CD14-positive monocyte (primary cell): ENCODE measurements around the gene RAB11FIP4. TPM values are rescaled to one million over a fixed set of nuclear protein-coding genes. Genes with fewer than 3 reads are reported as not detected.

ENCODE experiments used
- DNase-seq, 3 donors: peaks; one replicate each; pipeline ENCODE4 v3.0.0-alpha.2; 2011 to 2022
- H2AFZ ChIP-seq: 2 replicates; pipeline ENCODE4 v1.6.0; 2012; ENCODE audit warnings: mild to moderate bottlenecking, low read depth, low read length, inconsistent platforms; ENCODE audit not compliant: insufficient read depth, poor library complexity, severe bottlenecking
- H3K27ac ChIP-seq, 2 donors: 1 replicate in 1 of 2; 2 replicates in 1 of 2; pipeline ENCODE4 v1.5.1; 2012 to 2013; ENCODE audit warnings: low read length in 2 of 2, control low read depth in 1 of 2, inconsistent platforms in 1 of 2, low read depth in 1 of 2, mild to moderate bottlenecking in 1 of 2
- H3K27me3 ChIP-seq, 2 donors: one replicate each; pipeline versions ENCODE4 v1.6.0 to v1.6.1; 2011 to 2013; ENCODE audit warnings: low read length in 2 of 2; ENCODE audit not compliant: control insufficient read depth in 2 of 2, insufficient read depth in 2 of 2
- H3K36me3 ChIP-seq, 2 donors: replicated peaks in 1 of 2; 1 replicate in 1 of 2; 2 replicates in 1 of 2; pipeline versions ENCODE4 v1.5.1 to v1.6.1; 2012 to 2013; ENCODE audit warnings: low read length in 2 of 2, control low read depth in 1 of 2, inconsistent platforms in 1 of 2, mild to moderate bottlenecking in 1 of 2; ENCODE audit not compliant: insufficient read depth in 2 of 2, control insufficient read depth in 1 of 2
- H3K4me1 ChIP-seq, 2 donors: 1 replicate in 1 of 2; 2 replicates in 1 of 2; pipeline versions ENCODE4 v1.5.1 to v1.6.1; 2012 to 2013; ENCODE audit warnings: low read length in 2 of 2, control low read depth in 1 of 2, inconsistent platforms in 1 of 2, mild to moderate bottlenecking in 1 of 2, moderate library complexity in 1 of 2; ENCODE audit not compliant: insufficient read depth in 2 of 2, control insufficient read depth in 1 of 2
- H3K4me2 ChIP-seq: replicated peaks from 2 replicates; pipeline ENCODE3; 2012; ENCODE audit warnings: low read length, moderate library complexity, mild to moderate bottlenecking; ENCODE audit not compliant: poor library complexity, severe bottlenecking; ENCODE audit errors: extremely low read depth
- H3K4me3 ChIP-seq, 3 experiments: fragments of 200-600 bp in 1 of 3; sonication (generic) in 1 of 3; replicated peaks in 1 of 3; 1 replicate in 2 of 3; 2 replicates in 1 of 3; pipeline ENCODE4 v1.5.1; 2011 to 2013; ENCODE audit warnings: low read length in 3 of 3, mild to moderate bottlenecking in 3 of 3, control low read depth in 2 of 3, low read depth in 2 of 3, inconsistent platforms in 1 of 3, moderate library complexity in 1 of 3
- H3K79me2 ChIP-seq: 2 replicates; pipeline ENCODE4 v1.6.0; 2012; ENCODE audit warnings: mild to moderate bottlenecking, control low read depth, inconsistent platforms, low read length, moderate library complexity; ENCODE audit not compliant: insufficient read depth
- H3K9ac ChIP-seq: 2 replicates; pipeline ENCODE4 v1.6.0; 2017; ENCODE audit warnings: low read length, mild to moderate bottlenecking; ENCODE audit not compliant: insufficient read depth, poor library complexity, severe bottlenecking
- H3K9me3 ChIP-seq, 2 donors: replicated peaks in 1 of 2; 1 replicate in 1 of 2; 2 replicates in 1 of 2; pipeline versions ENCODE4 v1.5.1 to v1.6.1; 2012 to 2013; ENCODE audit warnings: low read length in 2 of 2, control low read depth in 1 of 2; ENCODE audit not compliant: control insufficient read depth in 1 of 2, insufficient read depth in 1 of 2
- H4K20me1 ChIP-seq: 2 replicates; pipeline ENCODE4 v1.6.0; 2012; ENCODE audit warnings: mild to moderate bottlenecking, low read length, control low read depth, moderate library complexity; ENCODE audit not compliant: insufficient read depth
- H3K27ac Mint-ChIP-seq, 7 donors: one replicate each; pipeline ENCODE4 v1.8.0; 2020; ENCODE audit warnings: mild to moderate bottlenecking in 7 of 7, mixed read lengths in 7 of 7, moderate library complexity in 6 of 7, inconsistent platforms in 2 of 7
- H3K27me3 Mint-ChIP-seq, 3 donors: one replicate each; pipeline ENCODE4 v1.8.0; 2021 to 2022; ENCODE audit warnings: low read depth in 3 of 3, mild to moderate bottlenecking in 3 of 3, mixed read lengths in 3 of 3, moderate library complexity in 3 of 3, inconsistent platforms in 1 of 3
- H3K36me3 Mint-ChIP-seq, 2 donors: one replicate each; pipeline ENCODE4 v1.8.0; 2020; ENCODE audit warnings: mixed read lengths in 2 of 2, inconsistent platforms in 1 of 2, mild to moderate bottlenecking in 1 of 2
- H3K4me1 Mint-ChIP-seq: one replicate; pipeline ENCODE4 v1.8.0; 2020; ENCODE audit warnings: mild to moderate bottlenecking, mixed read lengths
- H3K4me3 Mint-ChIP-seq, 2 donors: one replicate each; pipeline ENCODE4 v1.8.0; 2020; ENCODE audit warnings: mild to moderate bottlenecking in 2 of 2, mixed read lengths in 2 of 2, moderate library complexity in 1 of 2
- H3K9me3 Mint-ChIP-seq, 7 donors: one replicate each; pipeline ENCODE4 v1.8.0; 2020 to 2022; ENCODE audit warnings: mixed read lengths in 7 of 7, mild to moderate bottlenecking in 6 of 7, moderate library complexity in 6 of 7, inconsistent platforms in 2 of 7
- WGBS: methylation state at CpG from one replicate; pipeline ENCODE4 v1.1.5; 2013; ENCODE audit warnings: missing lambda C conversion rate; ENCODE audit not compliant: insufficient coverage; 5-methylcytosine and 5-hydroxymethylcytosine counted together
- intact Hi-C, 2 donors: fragments of 100-400 bp; cut with micrococcal nuclease; formaldehyde crosslinking; loops; one replicate each; pipeline versions ENCODE4 v1.15.0 to v1.15.1; 2023
- polyA plus RNA-seq, 3 donors: library from polyadenylated mRNA; depleted of rRNA in 1 of 3; unstranded in 2 of 3; stranded (reverse) in 1 of 3; fragments of 300-500 nt in 2 of 3; fragments of >200 nt in 1 of 3; fragmentation: Illumina TruSeq in 2 of 3; gene quantifications; 1 replicate in 2 of 3; 2 replicates in 1 of 3; pipeline ENCODE4 v1.2.3, GENCODE V29; 2012 to 2021
- TF ChIP-seq, protein P1 (sequence below): fragments of 200-600 bp; IDR thresholded peaks from one replicate; pipeline ENCODE4 v1.8.0; 2022; ENCODE audit warnings: antibody characterized with exemption, mild to moderate bottlenecking

RAB11FIP4 gene
- polyA plus RNA-seq, 3 donors: 10.4 to 21.9 (median 16.2) TPM

DNA sequence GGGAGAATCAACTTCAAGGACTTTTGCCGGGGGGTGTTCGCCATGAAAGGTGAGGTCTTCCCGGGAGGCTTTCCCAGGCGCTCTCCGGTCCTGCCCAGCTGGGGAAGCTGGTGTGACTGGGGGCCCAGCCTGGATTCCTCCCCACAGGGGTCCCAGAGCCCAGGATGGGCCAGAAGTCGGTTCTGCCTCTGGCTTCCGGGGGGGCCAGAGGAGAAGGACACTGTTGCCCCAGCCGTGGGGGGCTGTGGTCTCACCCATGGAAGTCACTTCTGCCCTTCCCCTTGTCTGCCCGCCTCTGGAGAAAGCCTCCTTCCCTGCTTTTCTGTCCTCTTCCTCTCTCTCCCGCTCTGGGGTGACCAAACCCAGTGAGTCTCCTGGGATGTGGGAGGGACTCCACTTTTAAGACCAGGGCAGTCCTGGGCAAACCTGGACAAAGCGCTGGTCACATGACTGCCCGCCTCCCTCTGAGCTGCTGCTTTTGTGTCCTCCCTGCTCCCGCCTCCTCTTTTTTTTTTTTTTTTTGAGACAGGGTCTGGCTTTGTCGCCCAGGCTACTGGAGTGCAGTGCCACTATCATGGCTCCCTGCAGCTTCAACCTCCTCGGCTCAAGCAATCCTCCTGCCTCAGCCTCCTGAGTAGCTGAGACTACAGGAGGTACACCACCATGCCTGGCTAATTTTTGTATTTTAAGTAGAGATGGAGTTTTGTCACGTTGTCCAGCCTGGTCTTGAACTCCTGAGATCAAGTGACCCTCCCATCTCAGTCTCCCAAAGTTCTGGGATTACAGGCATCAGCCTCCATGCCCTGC is 40.6 kb downstream of the RAB11FIP4 start:
- Mint-ChIP-seq H3K27me3 (peaks cover 19 to 40% (median 28%) of the 10 kb centered on the region in 3 donors), H3K4me3 (peak overlapping the region in 1 of 2 donors; percentile 37), H3K36me3 (no peaks in the 10 kb centered on the region), H3K4me1 (peaks cover 5% of the 10 kb centered on the region), H3K9me3 (peaks cover 0 to 2% (median 0%) of the 10 kb centered on the region in 7 donors), H3K27ac (no peak overlapping the region)
- Histone ChIP-seq H3K27me3 (peaks cover 0 to 6% of the 10 kb centered on the region in 2 donors), H3K9me3 (no peaks in the 10 kb centered on the region), H4K20me1 (no peaks in the 10 kb centered on the region), H3K9ac (no peak overlapping the region), H3K4me2 (no peak overlapping the region), H3K4me1 (no peaks in the 10 kb centered on the region), H3K4me3 (no peak overlapping the region), H3K27ac (no peak overlapping the region), H2AFZ (no peak overlapping the region), H3K79me2 (no peaks in the 10 kb centered on the region), H3K36me3 (no peaks in the 10 kb centered on the region)
- intact Hi-C loops: no loop called here
- WGBS: 89% methylated on average over 8 of the region's 16 CpGs
- DNase-seq: no peak
- TF ChIP-seq, protein P1, sequence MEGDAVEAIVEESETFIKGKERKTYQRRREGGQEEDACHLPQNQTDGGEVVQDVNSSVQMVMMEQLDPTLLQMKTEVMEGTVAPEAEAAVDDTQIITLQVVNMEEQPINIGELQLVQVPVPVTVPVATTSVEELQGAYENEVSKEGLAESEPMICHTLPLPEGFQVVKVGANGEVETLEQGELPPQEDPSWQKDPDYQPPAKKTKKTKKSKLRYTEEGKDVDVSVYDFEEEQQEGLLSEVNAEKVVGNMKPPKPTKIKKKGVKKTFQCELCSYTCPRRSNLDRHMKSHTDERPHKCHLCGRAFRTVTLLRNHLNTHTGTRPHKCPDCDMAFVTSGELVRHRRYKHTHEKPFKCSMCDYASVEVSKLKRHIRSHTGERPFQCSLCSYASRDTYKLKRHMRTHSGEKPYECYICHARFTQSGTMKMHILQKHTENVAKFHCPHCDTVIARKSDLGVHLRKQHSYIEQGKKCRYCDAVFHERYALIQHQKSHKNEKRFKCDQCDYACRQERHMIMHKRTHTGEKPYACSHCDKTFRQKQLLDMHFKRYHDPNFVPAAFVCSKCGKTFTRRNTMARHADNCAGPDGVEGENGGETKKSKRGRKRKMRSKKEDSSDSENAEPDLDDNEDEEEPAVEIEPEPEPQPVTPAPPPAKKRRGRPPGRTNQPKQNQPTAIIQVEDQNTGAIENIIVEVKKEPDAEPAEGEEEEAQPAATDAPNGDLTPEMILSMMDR: no peak

DNA sequence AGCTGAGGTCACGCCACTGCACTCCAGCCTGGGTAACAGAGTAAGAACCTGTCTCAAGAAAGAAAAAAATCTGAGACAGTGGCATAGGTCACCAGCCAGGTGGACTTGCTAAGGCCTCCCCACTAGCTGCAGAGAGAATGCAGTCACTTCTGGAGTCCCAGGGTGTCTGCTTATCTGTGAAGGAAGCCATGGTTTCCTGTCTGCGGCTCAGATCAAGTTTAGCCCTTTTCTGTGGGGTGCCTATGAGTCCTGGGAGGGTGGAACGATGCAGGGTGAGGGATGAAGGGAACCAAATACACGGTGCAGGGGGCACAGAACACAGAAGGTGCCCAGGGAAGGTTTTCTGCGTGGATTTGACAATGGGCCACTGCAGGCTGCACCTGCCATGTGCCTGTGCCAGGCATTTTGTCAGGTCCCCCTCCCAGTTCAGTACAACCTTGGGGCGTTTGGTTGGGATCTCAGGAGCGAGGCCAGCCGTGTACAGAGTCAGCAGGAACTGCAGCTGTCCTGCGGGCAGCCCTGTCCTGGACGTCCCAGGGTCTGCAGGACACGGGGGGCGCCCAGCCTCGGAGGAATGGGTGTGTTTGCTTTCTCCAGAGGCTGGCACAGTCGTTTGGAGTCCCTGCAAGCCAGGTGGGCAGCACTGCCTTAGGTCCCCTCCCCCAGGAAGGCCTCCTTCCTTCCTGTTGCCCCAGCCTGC is 41.8 kb downstream of the RAB11FIP4 start:
- H3K27me3 ChIP-seq: peaks cover 0 to 6% of the 10 kb centered on the region in 2 donors
- Mint-ChIP-seq H3K36me3 (no peaks in the 10 kb centered on the region), H3K9me3 (peaks cover 0 to 2% (median 0%) of the 10 kb centered on the region in 7 donors), H3K27ac (peak overlapping the region in 2 of 7 donors; percentile 16 to 55), H3K27me3 (peaks cover 19 to 44% (median 27%) of the 10 kb centered on the region in 3 donors), H3K4me3 (peak overlapping the region in 1 of 2 donors; percentile 21), H3K4me1 (peaks cover 7% of the 10 kb centered on the region)
- H2AFZ ChIP-seq: peak overlapping the region; percentile 22
- no peak overlapping the region for H3K27ac ChIP-seq
- no peaks in the 10 kb centered on the region for H3K9me3 ChIP-seq
- H4K20me1 ChIP-seq: no peaks in the 10 kb centered on the region
- 0% methylated on average over 14 of the region's 14 CpGs for WGBS
- H3K4me2 ChIP-seq: no peak overlapping the region
- no peak overlapping the region for H3K9ac ChIP-seq
- no peaks in the 10 kb centered on the region for H3K79me2 ChIP-seq
- H3K36me3 ChIP-seq: no peaks in the 10 kb centered on the region
- H3K4me1 ChIP-seq: no peaks in the 10 kb centered on the region
- TF ChIP-seq, protein P1: no peak
- H3K4me3 ChIP-seq: no peak overlapping the region
- no peak for DNase-seq
- intact Hi-C loops: no loop called here
